GM15510 (cell line): ENCODE data around the gene EFHD2.

Experiments
- POLR2A ChIP-seq: IDR thresholded peaks from 3 replicates; pipeline ENCODE4 v1.6.1; 2011; ENCODE audit warnings: borderline replicate concordance; ENCODE audit not compliant: insufficient read length; ENCODE audit errors: extremely low read depth

Gene EFHD2

DNA sequence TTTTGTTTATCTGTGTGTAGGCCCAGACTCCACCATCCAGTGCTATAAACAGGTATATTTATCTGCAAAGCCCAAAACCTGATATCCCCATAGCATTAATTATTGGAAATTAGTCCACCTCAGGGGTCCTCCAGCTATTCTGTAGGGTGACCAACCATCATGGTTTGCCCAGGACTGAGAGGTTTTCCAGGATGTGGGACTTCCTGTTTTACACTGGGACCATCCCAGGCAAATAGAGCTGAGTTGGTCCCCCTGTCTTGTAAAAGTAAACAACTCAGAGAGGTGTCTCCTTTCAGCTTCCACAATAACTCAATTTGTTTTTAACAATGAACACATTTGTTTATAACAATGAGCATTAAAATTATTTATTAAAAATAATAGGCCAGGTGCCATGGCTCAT, 58.5 kb downstream of the EFHD2 start:
- no peak for TF ChIP-seq POLR2A

DNA sequence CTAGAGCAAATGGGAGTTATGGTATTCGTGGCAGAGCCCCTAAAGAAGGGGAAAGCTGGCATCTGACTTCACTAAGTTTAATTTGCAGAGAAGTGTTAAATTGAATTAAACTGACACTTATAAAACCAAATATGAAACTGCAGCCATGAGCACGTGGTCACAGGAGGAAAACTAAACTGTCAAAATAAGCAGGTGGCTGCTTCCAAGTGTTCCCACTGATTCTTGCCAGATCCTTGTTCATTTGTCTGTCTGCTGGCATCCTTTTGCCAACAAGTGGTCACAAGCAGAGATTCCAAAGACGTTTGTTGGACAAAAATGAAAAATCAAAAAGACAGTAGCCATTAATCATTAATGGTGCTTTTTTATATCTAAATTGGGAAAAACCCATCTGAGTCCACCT, 59.7 kb downstream of the EFHD2 start:
- TF ChIP-seq POLR2A = no peak

DNA sequence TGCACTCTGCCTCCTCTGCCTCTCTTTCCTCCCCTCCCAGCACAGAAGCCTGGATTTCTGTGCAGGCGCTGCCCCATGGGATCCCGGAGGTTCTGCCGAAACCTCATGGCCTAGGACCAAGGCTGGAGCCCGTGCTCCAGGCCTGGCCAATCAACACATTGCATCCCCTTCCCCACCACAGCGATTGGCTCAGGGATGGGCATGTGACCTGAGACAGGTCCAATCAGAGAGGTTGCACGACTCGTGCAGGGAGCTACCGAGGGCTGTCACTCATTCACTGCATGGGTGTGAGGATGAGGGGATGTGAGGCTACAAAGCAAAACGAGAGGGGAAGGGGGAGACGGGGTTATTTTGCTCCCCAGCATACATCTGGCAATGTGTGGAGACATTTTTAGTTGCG, 62.9 kb downstream of the EFHD2 start:
- no peak for TF ChIP-seq POLR2A

DNA sequence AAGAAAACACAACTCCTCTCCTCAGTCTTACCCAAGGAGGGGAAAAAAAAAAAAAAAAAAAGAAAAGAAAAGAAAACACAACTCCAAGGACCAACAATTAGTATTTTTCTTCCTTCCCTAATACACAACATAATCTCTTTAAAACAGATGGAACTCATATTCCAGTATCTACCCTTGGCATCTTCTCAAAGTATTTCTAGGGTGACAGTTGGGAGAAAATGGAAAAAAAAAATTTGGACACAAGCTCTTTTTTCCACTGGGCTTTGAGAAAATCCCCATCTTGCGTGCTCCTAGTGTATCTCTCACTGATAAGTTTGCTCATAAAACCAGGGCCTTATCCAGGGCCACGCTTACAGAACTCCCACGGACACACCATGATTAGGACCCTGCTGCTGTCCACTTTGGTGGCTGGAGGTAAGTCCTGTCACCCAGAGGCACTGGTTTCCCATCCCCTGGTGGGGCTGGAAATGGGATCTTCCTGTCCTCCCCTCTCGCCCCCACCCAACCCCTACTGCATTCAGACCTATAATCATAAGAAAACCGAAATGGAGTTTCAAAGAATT, 66.1 kb downstream of the EFHD2 start, which contains the start of gene CELA2B:
Gene CELA2B (plus strand): TSS at position 353 of the 563 bp plus-strand sequence. CDS start 22 bp downstream, at position 375.
- no peak for TF ChIP-seq POLR2A

DNA sequence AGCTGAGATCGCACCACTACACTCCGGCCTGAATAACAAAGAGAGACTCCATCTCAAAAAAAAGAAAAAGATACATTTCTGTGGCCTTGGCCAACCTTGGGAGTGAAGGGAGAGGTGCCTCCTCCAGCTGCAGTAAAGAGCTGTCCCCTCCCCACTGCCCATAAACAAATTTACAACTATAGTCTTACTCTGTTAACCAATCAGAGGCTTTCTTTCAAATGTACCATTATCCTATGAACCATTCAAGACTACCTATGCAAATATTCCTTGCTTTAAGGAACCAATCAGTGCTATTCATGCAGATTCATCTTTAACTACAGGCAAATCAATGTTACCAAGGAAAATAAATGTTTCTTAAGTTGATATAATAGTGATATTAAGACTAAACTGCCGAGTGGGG, 67.2 kb downstream of the EFHD2 start:
- no peak for TF ChIP-seq POLR2A

DNA sequence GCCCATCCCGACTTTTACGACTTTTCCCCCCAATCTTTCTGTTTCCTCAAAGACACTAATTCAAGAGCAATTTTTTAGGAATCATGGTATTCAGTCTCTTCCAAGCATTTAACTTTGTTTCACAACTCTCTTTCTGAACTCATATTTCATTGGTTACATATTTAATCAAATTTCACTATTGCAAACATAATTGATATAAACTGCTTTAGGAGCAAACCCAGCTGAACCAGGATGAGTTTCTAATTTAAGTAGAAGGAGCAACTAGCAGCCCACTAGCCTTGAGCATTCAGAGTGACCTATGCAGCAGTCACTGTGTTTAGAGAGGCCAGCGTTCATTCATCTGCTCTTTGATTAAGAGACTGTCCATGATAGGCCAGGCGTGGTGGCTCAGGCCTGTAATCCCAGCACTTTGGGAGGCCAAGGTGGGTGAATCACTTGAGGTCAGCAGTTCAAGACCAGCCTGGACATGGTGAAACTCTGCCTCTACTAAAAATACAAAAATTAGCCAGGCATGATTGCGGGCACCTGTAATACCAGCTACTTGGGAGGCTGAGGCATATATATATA, 68.0 kb downstream of the EFHD2 start:
- TF ChIP-seq POLR2A = no peak
